Measurements from ENCODE around the gene C1QTNF2. TPM values are rescaled to one million over a fixed set of nuclear protein-coding genes. Genes with fewer than 3 reads are reported as not detected.

The C1QTNF2 gene
- total RNA-seq, 1 experiment from 2014 or later: 0.39 TPM

- POLR2A ChIA-PET (ENCODE audit: low non-redundant PET): no interaction called here
- no peaks in the 10 kb centered on the region for H3K9me3 ChIP-seq (ENCODE audit: low read depth, low read length, poor library complexity, severe bottlenecking)
- no peak overlapping the region for H3K4me3 ChIP-seq (ENCODE audit: low read depth, low read length, poor library complexity, severe bottlenecking)
- TF ChIP-seq CTCF (conservative IDR thresholded peaks at IDR 0.05; ENCODE audit: low read depth, low read length) (no peak), EZH2 (IDR thresholded peaks at IDR 0.05; ENCODE audit: borderline replicate concordance, low read depth, low read length, poor library complexity, severe bottlenecking) (no peak)
- DNase-seq (ENCODE audit: low spot score): no peak
- no peaks in the 10 kb centered on the region for H3K27me3 ChIP-seq (replicated peaks; ENCODE audit: insufficient read depth, low read depth, low read length, poor library complexity)
- BruUV-seq (replicated peaks): no TSS peak
- CTCF ChIA-PET: no interaction called here
- H3K36me3 ChIP-seq (ENCODE audit: insufficient read depth, low read length, poor library complexity, severe bottlenecking): no peaks in the 10 kb centered on the region
- peaks cover 4% of the 10 kb centered on the region for H3K4me1 ChIP-seq (ENCODE audit: insufficient read depth, low read length, poor library complexity, severe bottlenecking)
- intact Hi-C loops (cut with micrococcal nuclease; ENCODE audit: unreplicated experiment): no loop called here
- no peak overlapping the region for H3K27ac ChIP-seq (ENCODE audit: low read depth, low read length, poor library complexity, severe bottlenecking)
These were observed 21.0 kb downstream of the C1QTNF2 start for GRCh38 chr5:160349249-160349934.

GRCh38 chr5:160348080-160348479 is 22.3 kb downstream of the C1QTNF2 start:
- POLR2A ChIA-PET (ENCODE audit: low non-redundant PET): no interaction called here
- TF ChIP-seq CTCF (conservative IDR thresholded peaks at IDR 0.05; ENCODE audit: low read depth, low read length) (no peak), EZH2 (IDR thresholded peaks at IDR 0.05; ENCODE audit: borderline replicate concordance, low read depth, low read length, poor library complexity, severe bottlenecking) (no peak)
- DNase-seq (ENCODE audit: low spot score): no peak
- Histone ChIP-seq H3K27me3 (replicated peaks; ENCODE audit: insufficient read depth, low read depth, low read length, poor library complexity) (no peaks in the 10 kb centered on the region), H3K4me1 (ENCODE audit: insufficient read depth, low read length, poor library complexity, severe bottlenecking) (peaks cover 4% of the 10 kb centered on the region), H3K36me3 (ENCODE audit: insufficient read depth, low read length, poor library complexity, severe bottlenecking) (no peaks in the 10 kb centered on the region), H3K4me3 (ENCODE audit: low read depth, low read length, poor library complexity, severe bottlenecking) (no peak overlapping the region), H3K9me3 (ENCODE audit: low read depth, low read length, poor library complexity, severe bottlenecking) (no peaks in the 10 kb centered on the region), H3K27ac (ENCODE audit: low read depth, low read length, poor library complexity, severe bottlenecking) (no peak overlapping the region)
- intact Hi-C loops (cut with micrococcal nuclease; ENCODE audit: unreplicated experiment): no loop called here
- CTCF ChIA-PET: no interaction called here
- BruUV-seq (replicated peaks): no TSS peak

- no peaks in the 10 kb centered on the region for H3K9me3 ChIP-seq (ENCODE audit: low read depth, low read length, poor library complexity, severe bottlenecking)
- no TSS peak for BruUV-seq (replicated peaks)
- no peaks in the 10 kb centered on the region for H3K27me3 ChIP-seq (replicated peaks; ENCODE audit: insufficient read depth, low read depth, low read length, poor library complexity)
- H3K4me1 ChIP-seq (ENCODE audit: insufficient read depth, low read length, poor library complexity, severe bottlenecking): peaks cover 4% of the 10 kb centered on the region
- TF ChIP-seq CTCF (conservative IDR thresholded peaks at IDR 0.05; ENCODE audit: low read depth, low read length) (no peak), EZH2 (IDR thresholded peaks at IDR 0.05; ENCODE audit: borderline replicate concordance, low read depth, low read length, poor library complexity, severe bottlenecking) (no peak)
- no peak overlapping the region for H3K27ac ChIP-seq (ENCODE audit: low read depth, low read length, poor library complexity, severe bottlenecking)
- no peak for DNase-seq (ENCODE audit: low spot score)
- POLR2A ChIA-PET (ENCODE audit: low non-redundant PET): no interaction called here
- CTCF ChIA-PET: no interaction called here
- H3K36me3 ChIP-seq (ENCODE audit: insufficient read depth, low read length, poor library complexity, severe bottlenecking): no peaks in the 10 kb centered on the region
- H3K4me3 ChIP-seq (ENCODE audit: low read depth, low read length, poor library complexity, severe bottlenecking): no peak overlapping the region
- intact Hi-C loops (cut with micrococcal nuclease; ENCODE audit: unreplicated experiment): no loop called here
These were observed 23.0 kb downstream of the C1QTNF2 start for GRCh38 chr5:160347448-160347847.

All from A673 (cell line).